ENCODE measurements around the gene TUBB6. TPM values are rescaled to one million over a fixed set of nuclear protein-coding genes. Genes with fewer than 3 reads are reported as not detected.

Gene TUBB6
- total and polyA plus RNA-seq, 2 donors (not counting 1 experiment from before 2014, with no cell fraction given) = 30.4 to 58.7 TPM

GRCh38 chr18:12291690-12292089 lies 16.4 kb upstream of the TUBB6 start:
- no peaks in the 10 kb centered on the region for H3K36me3 ChIP-seq (replicated peaks in 1 of 2; ENCODE audit: control extremely low read depth in 1 of 2, control insufficient read depth in 1 of 2, extremely low read depth in 1 of 2, insufficient read depth in 2 of 2, low read length in 1 of 2)
- WGBS (ENCODE audit: insufficient coverage) = 94% methylated on average over 9 of the region's 14 CpGs
- H2AFZ ChIP-seq (ENCODE audit: insufficient read depth, low read depth, low read length, poor library complexity, severe bottlenecking) = no peak overlapping the region
- peaks cover 0 to 36% (median 15%) of the 10 kb centered on the region in 4 experiments for H3K27me3 ChIP-seq (replicated peaks in 1 of 4; ENCODE audit: control extremely low read depth in 1 of 4, control insufficient read depth in 3 of 4, insufficient read depth in 4 of 4, low read length in 3 of 4)
- H3K27ac Mint-ChIP-seq = no peak overlapping the region
- no peak overlapping the region for H3K4me3 Mint-ChIP-seq
- peaks cover 45% of the 10 kb centered on the region for H3K27me3 Mint-ChIP-seq
- no peaks in the 10 kb centered on the region for H3K79me2 ChIP-seq (ENCODE audit: control insufficient read depth, insufficient read depth, low read length)
- H3K9me3 Mint-ChIP-seq (ENCODE audit: insufficient read depth) = no peaks in the 10 kb centered on the region
- intact Hi-C loops (cut with micrococcal nuclease) = no loop called here
- ATAC-seq (ENCODE audit: low read depth) = no peak
- no peak overlapping the region for H3K4me2 ChIP-seq (replicated peaks; ENCODE audit: low read depth, low read length, poor library complexity, severe bottlenecking)
- no peak overlapping the region for H3K9ac ChIP-seq (ENCODE audit: low read length)
- no peaks in the 10 kb centered on the region for H4K20me1 ChIP-seq (ENCODE audit: control insufficient read depth, insufficient read depth, low read length, poor library complexity, severe bottlenecking)
- H3K27ac ChIP-seq (ENCODE audit: low read length in 2 of 2) = no peak overlapping the region
- no peak for TF ChIP-seq EZH2 (IDR thresholded peaks at IDR 0.05; ENCODE audit: borderline replicate concordance, insufficient read depth, low read depth, low read length, poor library complexity, severe bottlenecking)
- TF ChIP-seq CTCF (IDR thresholded peaks at IDR 0.05) = no peak
- H3K4me3 ChIP-seq (ENCODE audit: control extremely low read depth in 1 of 5, extremely low read depth in 1 of 5, insufficient read depth in 1 of 5, low read depth in 2 of 5, low read length in 4 of 5) = no peak overlapping the region
- ChIA-PET POLR2A (no interaction called here), CTCF (interaction anchor here (0.6 kb wide), 1 partner anchor 45 kb away, joined by 3 read pairs; no protein-coding TSS in a partner anchor)
- peaks cover 14% of the 10 kb centered on the region in 2 donors for H3K4me1 ChIP-seq (ENCODE audit: control insufficient read depth in 2 of 2, insufficient read depth in 2 of 2, low read length in 2 of 2)
- H3K4me1 Mint-ChIP-seq = peaks cover 8% of the 10 kb centered on the region
- peaks cover 0 to 5% (median 0%) of the 10 kb centered on the region in 3 donors for H3K9me3 ChIP-seq (ENCODE audit: control extremely low read depth in 1 of 3, control insufficient read depth in 2 of 3, insufficient read depth in 1 of 3, low read length in 2 of 3)
- DNase-seq = no peak

DNA sequence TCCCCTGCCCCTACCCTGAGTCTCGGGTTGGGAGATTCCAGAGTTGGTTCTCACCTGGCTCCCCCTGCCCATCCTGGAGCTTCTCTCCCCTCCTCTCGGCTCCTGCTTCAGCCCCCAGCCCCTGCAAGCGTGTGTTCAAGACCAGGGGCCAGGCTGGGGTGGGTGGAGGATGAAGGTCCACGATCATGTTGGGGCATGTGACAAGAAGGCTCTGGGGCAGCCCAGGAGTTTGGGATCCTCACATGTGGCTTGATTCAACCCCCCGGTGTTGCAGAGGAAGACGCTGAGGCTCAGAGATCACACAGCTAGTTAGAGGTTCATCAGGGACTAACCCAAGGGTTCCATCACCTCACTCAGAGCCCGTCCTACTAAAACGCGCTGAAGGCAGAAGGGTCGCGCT lies 14.2 kb upstream of the TUBB6 start:
- no peak for DNase-seq
- Histone ChIP-seq H3K9ac (ENCODE audit: low read length) (no peak overlapping the region), H3K27ac (ENCODE audit: low read length in 2 of 2) (no peak overlapping the region), H2AFZ (ENCODE audit: insufficient read depth, low read depth, low read length, poor library complexity, severe bottlenecking) (no peak overlapping the region), H3K79me2 (ENCODE audit: control insufficient read depth, insufficient read depth, low read length) (no peaks in the 10 kb centered on the region), H3K4me2 (replicated peaks; ENCODE audit: low read depth, low read length, poor library complexity, severe bottlenecking) (no peak overlapping the region), H3K36me3 (replicated peaks in 1 of 2; ENCODE audit: control extremely low read depth in 1 of 2, control insufficient read depth in 1 of 2, extremely low read depth in 1 of 2, insufficient read depth in 2 of 2, low read length in 1 of 2) (no peaks in the 10 kb centered on the region), H3K4me3 (ENCODE audit: control extremely low read depth in 1 of 5, extremely low read depth in 1 of 5, insufficient read depth in 1 of 5, low read depth in 2 of 5, low read length in 4 of 5) (no peak overlapping the region), H4K20me1 (ENCODE audit: control insufficient read depth, insufficient read depth, low read length, poor library complexity, severe bottlenecking) (no peaks in the 10 kb centered on the region), H3K27me3 (replicated peaks in 1 of 4; ENCODE audit: control extremely low read depth in 1 of 4, control insufficient read depth in 3 of 4, insufficient read depth in 4 of 4, low read length in 3 of 4) (peaks cover 0 to 17% (median 4%) of the 10 kb centered on the region in 4 experiments), H3K9me3 (ENCODE audit: control extremely low read depth in 1 of 3, control insufficient read depth in 2 of 3, insufficient read depth in 1 of 3, low read length in 2 of 3) (peaks cover 0 to 2% (median 0%) of the 10 kb centered on the region in 3 donors), H3K4me1 (ENCODE audit: control insufficient read depth in 2 of 2, insufficient read depth in 2 of 2, low read length in 2 of 2) (no peaks in the 10 kb centered on the region)
- Mint-ChIP-seq H3K9me3 (ENCODE audit: insufficient read depth) (no peaks in the 10 kb centered on the region), H3K4me1 (no peaks in the 10 kb centered on the region), H3K27me3 (peaks cover 40% of the 10 kb centered on the region), H3K27ac (no peak overlapping the region), H3K4me3 (no peak overlapping the region)
- intact Hi-C loops (cut with micrococcal nuclease) = no loop called here
- TF ChIP-seq EZH2 (IDR thresholded peaks at IDR 0.05; ENCODE audit: borderline replicate concordance, insufficient read depth, low read depth, low read length, poor library complexity, severe bottlenecking) (no peak), CTCF (IDR thresholded peaks at IDR 0.05) (no peak)
- CTCF ChIA-PET = interaction anchor here (2.1 kb wide), 1 partner anchor 34 kb away, joined by 5 read pairs; no protein-coding TSS in a partner anchor
- ATAC-seq (ENCODE audit: low read depth) = no peak
- 81% methylated on average over 8 of the region's 11 CpGs for WGBS (ENCODE audit: insufficient coverage)
- POLR2A ChIA-PET = no interaction called here
